GM12891 (cell line): ENCODE measurements around the gene SNX12.

Experiments used
- POLR2A ChIP-seq: IDR thresholded peaks from 2 replicates; pipeline ENCODE4 v1.6.1; 2011; ENCODE audit warnings: low read depth, low read length, control low read depth
- POLR2AphosphoS5 ChIP-seq: IDR thresholded peaks from 2 replicates; pipeline ENCODE4 v1.6.1; 2011; ENCODE audit warnings: low read depth, low read length, control low read depth
- TAF1 ChIP-seq: IDR thresholded peaks from 2 replicates; pipeline ENCODE4 v1.6.1; 2011; ENCODE audit warnings: low read depth, low read length, control low read depth

DNA sequence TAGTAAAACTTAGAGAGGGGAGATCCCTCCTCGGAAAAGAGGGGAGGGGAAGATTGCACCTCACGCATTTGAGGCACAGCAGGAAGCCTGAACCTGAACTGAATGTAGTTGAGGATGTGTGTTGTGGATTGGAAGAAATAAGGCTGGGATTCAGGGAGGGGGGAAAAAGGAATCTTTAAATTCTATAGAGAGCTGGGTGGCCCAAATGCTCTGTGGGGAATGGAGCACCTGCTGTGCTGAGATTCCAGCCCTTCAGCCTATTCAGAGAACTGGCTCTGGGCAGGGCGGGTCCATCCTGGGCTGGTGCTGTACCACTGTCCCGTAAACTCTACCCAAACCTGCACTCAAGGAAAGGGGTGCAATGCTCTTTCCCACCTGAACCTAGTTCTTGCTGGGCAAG is 31.6 kb upstream of the SNX12 start:
- TF ChIP-seq TAF1 (no peak), POLR2AphosphoS5 (no peak), POLR2A (no peak)
